ENCODE measurements around the gene C2orf92. TPM values are rescaled to one million over a fixed set of nuclear protein-coding genes. Genes with fewer than 3 reads are reported as not detected.

Gene C2orf92
- total RNA-seq, 1 donor from 2014 or later, result 20.0 TPM

DNA sequence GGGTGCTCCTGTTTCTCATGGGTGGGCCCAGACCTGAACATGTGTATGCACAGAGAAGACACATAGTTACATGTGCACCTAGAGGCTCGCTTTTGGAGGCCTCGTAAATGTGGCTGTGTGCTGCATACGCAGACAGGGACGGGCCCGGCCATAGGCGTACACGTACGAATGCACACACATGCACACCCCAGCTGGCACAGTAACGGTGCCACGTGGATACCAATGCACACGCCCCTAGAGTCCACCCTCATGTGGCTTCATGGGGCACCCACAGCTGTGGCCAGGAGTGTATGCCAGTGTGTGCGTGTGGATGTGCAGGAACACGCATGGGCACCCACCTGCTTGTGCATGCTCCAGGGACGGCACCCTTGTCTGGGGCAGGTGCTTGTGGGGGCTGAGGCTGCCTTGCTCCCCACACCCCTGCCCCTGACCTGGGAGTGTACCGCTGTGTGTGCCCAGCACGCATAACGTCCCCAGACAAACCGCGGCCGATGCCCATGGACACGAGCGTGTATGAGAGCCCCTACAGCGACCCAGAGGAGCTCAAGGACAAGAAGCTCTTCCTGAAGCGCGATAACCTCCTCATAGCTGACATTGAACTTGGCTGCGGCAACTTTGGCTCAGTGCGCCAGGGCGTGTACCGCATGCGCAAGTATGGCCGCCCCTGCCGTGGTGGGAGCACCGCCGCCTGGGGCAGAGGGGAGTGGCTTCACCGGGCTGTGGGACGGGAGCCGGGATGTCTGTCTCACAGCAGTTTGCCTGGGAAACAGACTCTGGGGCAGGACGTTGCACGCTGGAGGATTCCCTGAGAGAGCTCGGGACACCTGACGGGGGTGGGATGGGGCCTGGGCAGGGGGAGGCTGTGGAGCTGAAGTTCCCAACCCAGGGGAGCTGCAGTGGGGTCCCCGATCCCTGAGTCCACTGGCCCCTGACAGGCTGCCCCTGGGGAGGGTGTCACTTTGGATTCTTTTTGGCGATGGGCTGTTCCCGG, 64.8 kb downstream of the C2orf92 start:
- DNase-seq (ENCODE audit: low spot score in 2 of 2, unreplicated experiment in 2 of 2), result no peak
- Mint-ChIP-seq H3K27me3 (ENCODE audit: low read depth) (no peaks in the 10 kb centered on the region), H3K36me3 (peaks cover 2% of the 10 kb centered on the region), H3K4me1 (no peaks in the 10 kb centered on the region), H3K4me3 (no peak overlapping the region), H3K27ac (no peak overlapping the region), H3K9me3 (no peaks in the 10 kb centered on the region)
- TF ChIP-seq, protein P1, sequence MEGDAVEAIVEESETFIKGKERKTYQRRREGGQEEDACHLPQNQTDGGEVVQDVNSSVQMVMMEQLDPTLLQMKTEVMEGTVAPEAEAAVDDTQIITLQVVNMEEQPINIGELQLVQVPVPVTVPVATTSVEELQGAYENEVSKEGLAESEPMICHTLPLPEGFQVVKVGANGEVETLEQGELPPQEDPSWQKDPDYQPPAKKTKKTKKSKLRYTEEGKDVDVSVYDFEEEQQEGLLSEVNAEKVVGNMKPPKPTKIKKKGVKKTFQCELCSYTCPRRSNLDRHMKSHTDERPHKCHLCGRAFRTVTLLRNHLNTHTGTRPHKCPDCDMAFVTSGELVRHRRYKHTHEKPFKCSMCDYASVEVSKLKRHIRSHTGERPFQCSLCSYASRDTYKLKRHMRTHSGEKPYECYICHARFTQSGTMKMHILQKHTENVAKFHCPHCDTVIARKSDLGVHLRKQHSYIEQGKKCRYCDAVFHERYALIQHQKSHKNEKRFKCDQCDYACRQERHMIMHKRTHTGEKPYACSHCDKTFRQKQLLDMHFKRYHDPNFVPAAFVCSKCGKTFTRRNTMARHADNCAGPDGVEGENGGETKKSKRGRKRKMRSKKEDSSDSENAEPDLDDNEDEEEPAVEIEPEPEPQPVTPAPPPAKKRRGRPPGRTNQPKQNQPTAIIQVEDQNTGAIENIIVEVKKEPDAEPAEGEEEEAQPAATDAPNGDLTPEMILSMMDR (IDR thresholded peaks at IDR 0.05; ENCODE audit: unreplicated experiment), result no peak

DNA sequence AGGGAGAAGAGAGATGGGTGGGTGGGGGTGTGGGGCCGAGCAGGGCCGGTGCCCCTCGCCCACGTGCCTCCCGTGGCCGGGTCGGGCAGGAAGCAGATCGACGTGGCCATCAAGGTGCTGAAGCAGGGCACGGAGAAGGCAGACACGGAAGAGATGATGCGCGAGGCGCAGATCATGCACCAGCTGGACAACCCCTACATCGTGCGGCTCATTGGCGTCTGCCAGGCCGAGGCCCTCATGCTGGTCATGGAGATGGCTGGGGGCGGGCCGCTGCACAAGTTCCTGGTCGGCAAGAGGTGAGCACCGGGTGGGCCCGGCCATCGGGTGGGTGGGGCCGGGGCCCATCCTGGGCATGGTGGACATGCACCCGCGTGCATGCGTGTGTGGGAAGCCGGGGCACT, 65.6 kb downstream of the C2orf92 start:
- Mint-ChIP-seq H3K9me3 (no peaks in the 10 kb centered on the region), H3K36me3 (peaks cover 2% of the 10 kb centered on the region), H3K4me1 (no peaks in the 10 kb centered on the region), H3K4me3 (no peak overlapping the region), H3K27me3 (ENCODE audit: low read depth) (no peaks in the 10 kb centered on the region), H3K27ac (no peak overlapping the region)
- DNase-seq (ENCODE audit: low spot score in 2 of 2, unreplicated experiment in 2 of 2), result no peak
- TF ChIP-seq, protein P1 (IDR thresholded peaks at IDR 0.05; ENCODE audit: unreplicated experiment), result no peak

DNA sequence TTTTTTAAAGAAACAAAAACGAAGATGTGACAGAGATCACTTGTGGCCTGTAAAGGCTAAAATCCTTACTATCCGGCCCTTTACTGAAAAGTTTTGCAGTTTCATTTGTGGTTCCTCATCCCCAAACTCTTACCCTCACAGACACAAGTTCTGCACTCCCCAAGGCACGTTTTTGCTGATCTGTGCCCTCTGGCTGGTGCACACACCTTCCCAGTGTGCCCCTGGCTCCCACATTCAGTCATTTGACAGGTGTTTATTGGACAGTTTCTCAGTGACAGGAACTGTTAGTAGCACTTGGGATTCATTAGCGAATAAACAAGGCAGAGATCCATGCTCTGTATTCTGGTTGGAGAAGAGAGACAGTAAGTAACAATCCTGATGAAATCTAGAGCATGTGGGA, 66.7 kb downstream of the C2orf92 start:
- Mint-ChIP-seq H3K4me1 (peaks cover 8% of the 10 kb centered on the region), H3K4me3 (no peak overlapping the region), H3K27ac (no peak overlapping the region), H3K9me3 (no peaks in the 10 kb centered on the region), H3K36me3 (peaks cover 2% of the 10 kb centered on the region), H3K27me3 (ENCODE audit: low read depth) (no peaks in the 10 kb centered on the region)
- TF ChIP-seq, protein P1 (IDR thresholded peaks at IDR 0.05; ENCODE audit: unreplicated experiment), result no peak
- no peak for DNase-seq (ENCODE audit: low spot score in 2 of 2, unreplicated experiment in 2 of 2)

DNA sequence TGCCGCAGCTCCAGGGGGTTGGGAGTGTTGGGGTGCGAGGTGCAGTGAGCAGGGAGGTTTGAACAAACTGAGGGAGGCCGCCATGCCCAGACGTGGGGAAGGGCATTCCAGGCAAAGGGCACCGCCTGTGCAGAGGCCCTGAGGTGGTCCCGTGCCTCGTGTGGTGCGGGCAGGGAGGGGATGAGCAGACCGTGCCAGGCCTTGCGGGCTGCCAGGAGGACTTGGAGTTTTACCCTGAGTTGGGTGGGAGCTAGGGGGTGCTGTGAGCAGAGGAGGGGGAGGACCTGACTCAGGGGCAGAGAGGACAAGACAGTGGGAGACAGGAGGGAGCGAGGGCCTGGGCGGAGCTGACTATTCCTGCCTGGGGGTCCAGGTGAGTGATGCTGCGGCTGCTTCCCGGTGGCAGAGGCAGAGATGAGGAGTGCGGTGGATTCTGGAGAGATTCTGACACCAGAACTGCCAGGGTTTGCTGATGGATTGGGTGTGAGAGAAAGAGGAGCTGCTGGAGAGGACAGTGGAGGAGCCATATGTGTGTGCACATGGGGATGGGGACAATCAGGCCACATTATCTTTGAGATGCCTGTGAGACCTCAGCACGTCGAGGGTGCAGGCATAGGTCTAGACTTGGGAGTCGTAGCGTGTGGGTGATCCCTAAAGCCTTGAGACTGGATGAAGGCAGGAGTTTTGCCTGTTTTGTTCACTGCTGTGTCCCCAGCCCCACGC, 67.3 kb downstream of the C2orf92 start:
- DNase-seq (ENCODE audit: low spot score in 2 of 2, unreplicated experiment in 2 of 2), result no peak
- Mint-ChIP-seq H3K36me3 (no peaks in the 10 kb centered on the region), H3K27me3 (ENCODE audit: low read depth) (no peaks in the 10 kb centered on the region), H3K4me1 (peaks cover 11% of the 10 kb centered on the region), H3K9me3 (no peaks in the 10 kb centered on the region), H3K27ac (no peak overlapping the region), H3K4me3 (no peak overlapping the region)
- TF ChIP-seq, protein P1 (IDR thresholded peaks at IDR 0.05; ENCODE audit: unreplicated experiment), result no peak

DNA sequence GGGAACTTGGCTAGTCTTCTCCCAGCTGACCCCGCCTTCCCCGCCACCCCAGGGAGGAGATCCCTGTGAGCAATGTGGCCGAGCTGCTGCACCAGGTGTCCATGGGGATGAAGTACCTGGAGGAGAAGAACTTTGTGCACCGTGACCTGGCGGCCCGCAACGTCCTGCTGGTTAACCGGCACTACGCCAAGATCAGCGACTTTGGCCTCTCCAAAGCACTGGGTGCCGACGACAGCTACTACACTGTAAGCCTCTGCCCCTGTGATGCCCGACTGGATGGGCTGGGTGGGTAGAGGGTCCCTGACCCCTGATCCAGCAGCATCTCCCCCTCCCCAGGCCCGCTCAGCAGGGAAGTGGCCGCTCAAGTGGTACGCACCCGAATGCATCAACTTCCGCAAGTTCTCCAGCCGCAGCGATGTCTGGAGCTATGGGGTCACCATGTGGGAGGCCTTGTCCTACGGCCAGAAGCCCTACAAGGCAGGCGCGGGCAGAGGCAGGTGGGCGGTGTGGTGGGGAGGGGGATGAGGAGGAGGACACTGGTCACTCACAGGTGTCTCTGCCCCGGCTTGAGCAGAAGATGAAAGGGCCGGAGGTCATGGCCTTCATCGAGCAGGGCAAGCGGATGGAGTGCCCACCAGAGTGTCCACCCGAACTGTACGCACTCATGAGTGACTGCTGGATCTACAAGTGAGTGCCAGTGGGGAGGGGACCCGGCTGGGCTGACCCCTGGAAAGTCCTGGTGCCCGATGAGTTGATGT, 68.1 kb downstream of the C2orf92 start:
- Mint-ChIP-seq H3K27ac (no peak overlapping the region), H3K9me3 (no peaks in the 10 kb centered on the region), H3K4me1 (peaks cover 11% of the 10 kb centered on the region), H3K4me3 (no peak overlapping the region), H3K27me3 (ENCODE audit: low read depth) (no peaks in the 10 kb centered on the region), H3K36me3 (no peaks in the 10 kb centered on the region)
- TF ChIP-seq, protein P1 (IDR thresholded peaks at IDR 0.05; ENCODE audit: unreplicated experiment), result no peak
- no peak for DNase-seq (ENCODE audit: low spot score in 2 of 2, unreplicated experiment in 2 of 2)
